RCC 7860 (cell line): Measurements from ENCODE around the gene ACTN3.
"Not testable (repeated sequence)": the region's sequence is repeated elsewhere in the genome, so short reads cannot be mapped to it uniquely, and the experiment has no call there.

Experiments used
- DNase-seq: peaks from one replicate; pipeline ENCODE4 v3.0.0-alpha.2; 2015; ENCODE audit warnings: low spot score
- FAIRE-seq: peaks from 2 replicates; lab custom pipeline; 2012; peaks lifted over from hg19 to GRCh38; lab: Jason Lieb, UNC

The ACTN3 gene

GRCh38 chr11:66543263-66544107, 3.2 kb upstream of the ACTN3 start:
- DNase-seq, result no peak
- no peak for FAIRE-seq

GRCh38 chr11:66544952-66545351, 1.8 kb upstream of the ACTN3 start:
- DNase-seq, FAIRE-seq: not testable (repeated sequence)

GRCh38 chr11:66545701-66546367, 869 bp upstream of the ACTN3 start, which contains the start of gene ZDHHC24:
Gene ZDHHC24, minus strand, starts transcription at chr11:66546048. Its CDS starts 45 bp downstream, at chr11:66546003.
- FAIRE-seq (peak; percentile 80), DNase-seq (peak; percentile 92)

- DNase-seq (no peak), FAIRE-seq (no peak)
Observed at GRCh38 chr11:66546966-66547661, 411 bp downstream of the ACTN3 start.

DNA sequence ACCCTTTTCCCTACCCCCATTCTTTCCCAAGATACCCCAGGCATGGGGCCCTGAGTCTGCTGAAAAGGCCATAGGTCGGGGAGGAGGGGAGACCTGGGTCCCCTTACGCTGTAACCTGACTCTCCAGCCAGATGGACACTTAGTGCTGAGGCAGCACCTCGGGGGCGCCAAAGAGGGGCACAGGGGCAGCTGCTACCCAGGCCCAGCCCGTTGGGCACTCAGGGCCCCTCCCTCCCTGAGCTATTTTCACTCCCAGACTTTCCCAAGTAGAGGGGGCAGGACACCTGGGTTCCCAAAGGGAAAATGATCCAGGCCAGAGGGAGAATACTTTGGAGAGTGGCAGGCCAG, 933 bp downstream of the ACTN3 start:
- FAIRE-seq, result no peak
- DNase-seq, result no peak

- FAIRE-seq, result no peak
- DNase-seq, result no peak
Observed at GRCh38 chr11:66548041-66548440, 1.3 kb downstream of the ACTN3 start.

- FAIRE-seq, result no peak
- no peak for DNase-seq
Observed at GRCh38 chr11:66548774-66549630, 2.3 kb downstream of the ACTN3 start.

DNA sequence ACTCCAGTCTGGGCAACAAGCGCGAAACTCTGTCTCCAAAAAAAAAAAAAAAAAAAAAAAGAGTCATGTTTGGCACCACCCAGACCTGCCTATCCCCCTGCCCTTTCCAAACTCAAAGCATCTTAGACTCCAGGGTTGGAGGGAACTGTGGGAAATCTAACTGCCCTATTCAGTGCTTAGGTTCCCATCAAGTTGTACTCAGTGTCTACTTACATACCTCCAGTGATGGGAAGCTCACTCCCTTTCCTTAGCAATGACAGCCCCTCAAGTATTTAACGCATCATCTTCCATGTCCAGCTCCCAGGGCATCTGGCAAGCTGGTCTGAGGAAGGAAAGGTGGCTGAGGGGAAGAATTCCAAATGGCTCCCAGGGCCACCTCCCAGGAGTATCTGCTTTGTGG, 3.0 kb downstream of the ACTN3 start:
- no peak for FAIRE-seq
- no peak for DNase-seq

- no peak for DNase-seq
Observed at GRCh38 chr11:66550887-66551286, 4.2 kb downstream of the ACTN3 start.

DNA sequence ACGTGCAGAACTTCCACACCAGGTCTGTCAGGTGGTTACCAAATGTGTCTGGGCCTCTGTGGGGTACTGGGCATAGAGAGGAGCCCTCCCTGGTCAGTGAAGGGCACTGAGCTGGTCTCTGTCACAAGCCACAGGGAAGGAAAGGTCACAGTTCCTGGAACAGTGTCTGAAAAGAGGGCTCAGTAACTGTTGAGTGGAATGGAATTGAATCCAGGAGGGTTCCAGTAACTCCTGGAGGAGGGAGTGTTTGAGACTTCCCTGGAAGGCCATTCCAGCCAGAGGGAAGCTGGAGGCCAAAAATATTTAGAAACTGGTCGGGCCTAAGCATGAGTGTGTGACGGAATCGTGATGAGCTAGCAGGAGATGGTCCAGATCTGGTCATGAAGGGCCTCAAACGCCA, 7.9 kb downstream of the ACTN3 start:
- FAIRE-seq (no peak), DNase-seq (no peak)

More at GRCh38 chr11:66550887-66551286, 4.2 kb downstream of the ACTN3 start:
- no peak for FAIRE-seq

DNA sequence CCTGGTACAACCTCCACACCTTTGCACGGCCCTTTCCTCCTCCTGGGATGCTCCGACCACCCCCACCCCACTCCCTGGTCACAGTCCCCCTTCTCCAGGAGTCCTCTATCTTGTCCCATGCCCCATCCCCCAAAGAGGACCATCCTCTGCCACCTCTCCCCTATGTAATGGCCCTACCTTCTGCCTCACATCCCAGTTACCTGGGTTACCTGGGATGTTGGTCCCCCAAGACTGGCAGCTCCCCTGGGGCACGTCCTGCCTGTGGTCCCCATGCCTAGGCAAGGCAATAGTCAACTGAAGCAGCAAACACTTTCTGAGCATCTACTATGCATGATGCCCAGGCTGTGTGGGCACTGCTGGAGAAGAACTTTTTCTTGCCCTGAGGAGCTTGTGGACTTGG, 8.7 kb downstream of the ACTN3 start:
- FAIRE-seq, result no peak

GRCh38 chr11:66556086-66556485, 9.4 kb downstream of the ACTN3 start:
- FAIRE-seq, result no peak
- DNase-seq, result no peak

More for the DNA sequence above, 8.7 kb downstream of the ACTN3 start:
- no peak for DNase-seq

GRCh38 chr11:66557733-66558326, 11.1 kb downstream of the ACTN3 start:
- no peak for DNase-seq
- FAIRE-seq, result no peak

GRCh38 chr11:66559142-66559865, 12.6 kb downstream of the ACTN3 start:
- DNase-seq (no peak), FAIRE-seq (no peak)

DNA sequence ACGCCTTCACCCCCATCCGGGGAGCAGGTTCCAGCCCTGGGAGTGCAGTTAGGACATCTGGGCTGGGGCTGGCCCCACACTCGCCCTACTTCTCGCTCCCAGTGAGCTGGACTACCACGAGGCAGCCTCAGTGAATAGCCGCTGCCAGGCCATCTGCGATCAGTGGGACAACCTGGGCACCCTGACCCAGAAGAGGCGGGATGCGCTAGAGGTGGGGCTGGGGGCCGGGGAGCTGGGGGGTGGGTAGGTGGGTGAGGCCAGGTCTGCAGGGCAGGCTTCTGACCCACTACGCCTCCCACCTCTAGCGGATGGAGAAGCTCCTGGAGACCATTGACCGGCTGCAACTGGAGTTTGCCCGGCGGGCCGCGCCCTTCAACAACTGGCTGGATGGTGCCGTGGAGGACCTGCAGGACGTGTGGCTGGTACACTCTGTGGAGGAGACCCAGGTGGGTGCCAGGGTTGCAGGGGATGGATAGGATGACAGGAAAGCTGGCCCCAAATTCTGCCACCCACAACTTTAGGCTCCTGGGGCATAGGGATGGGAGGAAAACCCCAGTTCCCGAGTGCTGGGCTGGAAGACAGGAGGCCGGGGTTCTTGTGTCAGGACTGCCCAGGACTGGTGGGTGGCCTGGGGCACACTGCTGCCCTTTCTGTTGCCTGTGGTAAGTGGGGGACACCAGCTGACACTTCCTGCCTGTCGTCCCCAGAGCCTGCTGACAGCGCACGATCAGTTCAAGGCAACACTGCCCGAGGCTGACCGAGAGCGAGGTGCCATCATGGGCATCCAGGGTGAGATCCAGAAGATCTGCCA, 13.4 kb downstream of the ACTN3 start:
- no peak for FAIRE-seq
- DNase-seq, result no peak

DNA sequence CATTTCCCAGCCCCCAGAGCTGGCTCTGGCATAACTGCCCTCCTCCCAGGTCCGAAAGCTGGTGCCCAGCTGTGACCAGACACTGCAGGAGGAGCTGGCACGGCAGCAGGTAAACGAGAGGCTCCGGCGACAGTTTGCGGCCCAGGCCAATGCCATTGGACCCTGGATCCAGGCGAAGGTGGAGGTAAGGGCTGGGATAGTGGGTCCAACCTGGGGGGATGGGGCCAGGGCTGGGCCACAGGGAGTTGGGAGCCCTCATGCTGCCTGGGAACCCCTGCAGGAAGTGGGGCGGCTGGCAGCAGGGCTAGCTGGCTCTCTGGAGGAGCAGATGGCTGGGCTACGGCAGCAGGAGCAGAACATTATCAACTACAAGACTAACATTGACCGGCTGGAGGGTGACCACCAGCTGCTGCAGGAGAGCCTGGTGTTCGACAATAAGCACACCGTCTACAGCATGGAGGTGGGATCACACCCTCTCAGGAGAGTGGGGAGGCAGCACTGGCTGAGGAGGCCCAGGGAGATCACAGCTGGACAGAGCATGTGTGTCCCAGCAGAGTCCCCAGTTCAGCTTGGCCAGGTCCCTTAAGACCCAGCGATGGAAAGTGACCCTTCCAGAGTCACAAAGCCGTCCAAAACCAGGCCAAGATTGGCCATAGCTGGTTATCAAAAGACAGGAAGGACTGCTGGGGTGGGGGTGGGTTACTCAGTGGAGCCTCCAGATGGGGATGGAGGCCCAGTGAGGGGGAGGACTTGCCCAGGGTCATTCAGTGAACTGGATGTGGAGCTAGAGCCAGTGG, 14.7 kb downstream of the ACTN3 start:
- DNase-seq, result no peak
- no peak for FAIRE-seq

GRCh38 chr11:66561975-66562248, 15.2 kb downstream of the ACTN3 start:
- FAIRE-seq (no peak), DNase-seq (no peak)

GRCh38 chr11:66562275-66562674, 15.6 kb downstream of the ACTN3 start:
- FAIRE-seq, result no peak
- no peak for DNase-seq
